Esophagus muscularis mucosa (tissue), 4 donors: ENCODE data around the gene PRND. TPM values are rescaled to one million over a fixed set of nuclear protein-coding genes. Genes with fewer than 3 reads are reported as not detected.

Experiments
- DNase-seq: peaks from one replicate; pipeline ENCODE4 v3.0.0-alpha.2; 2017; ENCODE audit errors: extremely low spot score
- H3K27ac ChIP-seq, 4 donors: fragments of 200-600 bp; sonication (generic); replicated peaks in 1 of 4; 1 replicate in 3 of 4; 2 replicates in 1 of 4; pipeline ENCODE4 v1.5.1; 2016 to 2019; ENCODE audit warnings: mild to moderate bottlenecking in 1 of 4
- H3K27me3 ChIP-seq, 4 donors: fragments of 200-600 bp; sonication (generic); one replicate each; pipeline versions ENCODE4 v1.5.1 to v1.6.0; 2016 to 2019
- H3K36me3 ChIP-seq, 4 donors: fragments of 200-600 bp; sonication (generic); one replicate each; pipeline ENCODE4 v1.5.1; 2016 to 2019
- H3K4me1 ChIP-seq, 4 donors: fragments of 200-600 bp; sonication (generic); one replicate each; pipeline ENCODE4 v1.5.1; 2016 to 2019
- H3K4me3 ChIP-seq, 4 donors: fragments of 200-600 bp; sonication (generic); 1 replicate in 2 of 4; 2 replicates in 2 of 4; pipeline ENCODE4 v1.5.1; 2016 to 2019; ENCODE audit warnings: mild to moderate bottlenecking in 4 of 4, moderate library complexity in 1 of 4
- H3K9me3 ChIP-seq, 4 donors: fragments of 200-600 bp; sonication (generic); 1 replicate in 3 of 4; 2 replicates in 1 of 4; pipeline ENCODE4 v1.5.1; 2016 to 2019
- EP300 ChIP-seq: sonication (generic); formaldehyde crosslinking; IDR thresholded peaks from one replicate; pipeline ENCODE4 v1.6.1; 2017; ENCODE audit warnings: antibody characterized with exemption
- POLR2A ChIP-seq: fragments of 450-650 bp; IDR thresholded peaks from one replicate; pipeline ENCODE4 v1.6.1; 2017; ENCODE audit warnings: antibody characterized with exemption, moderate library complexity, mild to moderate bottlenecking, low read depth
- POLR2AphosphoS5 ChIP-seq, 2 donors: sonication (generic); formaldehyde crosslinking; IDR thresholded peaks; one replicate each; pipeline ENCODE4 v1.6.1; 2017; ENCODE audit warnings: antibody characterized with exemption in 2 of 2
- WGBS: methylation state at CpG from one replicate; pipeline ENCODE4 v1.1.5; 2018; 5-methylcytosine and 5-hydroxymethylcytosine counted together
- intact Hi-C: fragments of 100-400 bp; cut with DNase I; formaldehyde crosslinking; loops from one replicate; pipeline ENCODE4 v1.15.1; 2023
- total RNA-seq, 4 donors: library from RNA; depleted of rRNA; stranded (reverse); fragments of >200 nt; gene quantifications; one replicate each; pipeline versions ENCODE4 v1.1.0 to v1.2.1, GENCODE V29; 2016
- TF ChIP-seq, protein P1 (sequence below), 3 experiments: fragments of 200-600 bp in 2 of 3; fragments of 450-650 bp in 1 of 3; sonication (generic) in 2 of 3; IDR thresholded peaks; one replicate each; pipeline ENCODE4 v1.5.1; 2017 to 2019; ENCODE audit warnings: antibody characterized with exemption in 3 of 3, mild to moderate bottlenecking in 2 of 3, moderate library complexity in 1 of 3

The PRND gene
- total RNA-seq, 4 donors from 2014 or later, result not detected

DNA sequence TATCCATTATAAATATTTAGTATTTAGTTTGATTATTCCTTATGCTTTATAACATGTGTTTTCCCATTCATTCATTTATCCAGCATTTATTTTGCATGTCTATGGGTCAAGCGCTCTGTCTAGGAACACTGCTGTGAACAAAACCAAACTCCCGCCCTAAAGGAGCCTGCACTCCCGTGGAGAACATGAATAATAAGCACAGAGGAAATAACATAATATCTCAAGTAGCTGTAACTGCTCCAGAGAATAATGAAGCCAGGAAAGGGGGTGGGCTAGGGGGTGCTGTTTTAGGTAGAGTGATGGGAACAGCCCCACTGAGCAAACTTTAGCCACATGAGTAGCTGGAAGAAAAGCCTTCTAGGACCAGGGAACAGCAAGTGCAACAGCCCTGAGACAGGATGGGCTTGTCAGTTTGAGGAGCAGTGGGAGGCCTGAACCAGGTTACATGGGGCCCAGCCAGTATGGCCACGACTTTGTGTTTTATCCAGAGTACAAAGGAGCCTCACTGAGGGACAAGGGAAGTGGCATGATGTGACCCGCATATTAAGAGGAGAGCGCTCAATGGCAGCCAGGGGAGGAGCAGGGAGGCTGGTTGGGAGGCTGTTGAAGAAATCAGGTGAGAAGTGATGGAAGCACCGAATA, 24.4 kb upstream of the PRND start:
- H3K4me1 ChIP-seq, result peaks cover 0 to 10% (median 6%) of the 10 kb centered on the region in 4 donors
- H3K4me3 ChIP-seq, result no peak overlapping the region
- intact Hi-C loops, result no loop called here
- no peaks in the 10 kb centered on the region for H3K9me3 ChIP-seq
- WGBS, result 83% methylated on average over 7 of the region's 7 CpGs
- no peak for DNase-seq
- TF ChIP-seq POLR2AphosphoS5 (IDR thresholded peaks at IDR 0.05), result no peak
- no peak for TF ChIP-seq POLR2A
- TF ChIP-seq EP300, result no peak
- TF ChIP-seq, protein P1, sequence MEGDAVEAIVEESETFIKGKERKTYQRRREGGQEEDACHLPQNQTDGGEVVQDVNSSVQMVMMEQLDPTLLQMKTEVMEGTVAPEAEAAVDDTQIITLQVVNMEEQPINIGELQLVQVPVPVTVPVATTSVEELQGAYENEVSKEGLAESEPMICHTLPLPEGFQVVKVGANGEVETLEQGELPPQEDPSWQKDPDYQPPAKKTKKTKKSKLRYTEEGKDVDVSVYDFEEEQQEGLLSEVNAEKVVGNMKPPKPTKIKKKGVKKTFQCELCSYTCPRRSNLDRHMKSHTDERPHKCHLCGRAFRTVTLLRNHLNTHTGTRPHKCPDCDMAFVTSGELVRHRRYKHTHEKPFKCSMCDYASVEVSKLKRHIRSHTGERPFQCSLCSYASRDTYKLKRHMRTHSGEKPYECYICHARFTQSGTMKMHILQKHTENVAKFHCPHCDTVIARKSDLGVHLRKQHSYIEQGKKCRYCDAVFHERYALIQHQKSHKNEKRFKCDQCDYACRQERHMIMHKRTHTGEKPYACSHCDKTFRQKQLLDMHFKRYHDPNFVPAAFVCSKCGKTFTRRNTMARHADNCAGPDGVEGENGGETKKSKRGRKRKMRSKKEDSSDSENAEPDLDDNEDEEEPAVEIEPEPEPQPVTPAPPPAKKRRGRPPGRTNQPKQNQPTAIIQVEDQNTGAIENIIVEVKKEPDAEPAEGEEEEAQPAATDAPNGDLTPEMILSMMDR (IDR thresholded peaks at IDR 0.05), result no peak
- peaks cover 14 to 30% (median 22%) of the 10 kb centered on the region in 4 donors for H3K36me3 ChIP-seq
- no peak overlapping the region for H3K27ac ChIP-seq
- H3K27me3 ChIP-seq, result no peaks in the 10 kb centered on the region

DNA sequence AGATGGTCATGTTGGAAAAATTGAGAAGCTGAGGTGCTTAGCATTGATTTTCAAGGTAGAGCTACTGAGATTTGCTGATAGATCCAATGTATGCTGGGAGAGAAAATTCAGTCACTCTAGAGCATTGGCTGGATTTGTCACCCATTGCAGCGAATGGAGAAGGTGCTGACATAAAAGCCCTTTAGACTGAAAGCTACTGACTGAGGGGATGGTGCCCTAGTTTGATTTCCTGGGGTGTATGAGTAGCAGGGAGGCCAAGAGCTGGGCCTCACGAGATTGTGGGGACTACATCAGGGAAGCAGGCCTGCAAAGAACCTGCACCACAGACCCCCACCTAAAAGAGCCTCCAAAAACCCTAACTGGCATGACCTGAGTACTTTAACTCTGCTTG, 23.9 kb upstream of the PRND start:
- TF ChIP-seq, protein P1 (IDR thresholded peaks at IDR 0.05), result no peak
- TF ChIP-seq POLR2A (no peak), POLR2AphosphoS5 (IDR thresholded peaks at IDR 0.05) (no peak), EP300 (no peak)
- WGBS, result 78% methylated on average over 2 of the region's 2 CpGs
- H3K9me3 ChIP-seq, result no peaks in the 10 kb centered on the region
- H3K27me3 ChIP-seq, result no peaks in the 10 kb centered on the region
- intact Hi-C loops, result no loop called here
- no peak overlapping the region for H3K27ac ChIP-seq
- no peak for DNase-seq
- peaks cover 0 to 10% (median 6%) of the 10 kb centered on the region in 4 donors for H3K4me1 ChIP-seq
- H3K4me3 ChIP-seq, result no peak overlapping the region
- H3K36me3 ChIP-seq, result peaks cover 14 to 30% (median 22%) of the 10 kb centered on the region in 4 donors

DNA sequence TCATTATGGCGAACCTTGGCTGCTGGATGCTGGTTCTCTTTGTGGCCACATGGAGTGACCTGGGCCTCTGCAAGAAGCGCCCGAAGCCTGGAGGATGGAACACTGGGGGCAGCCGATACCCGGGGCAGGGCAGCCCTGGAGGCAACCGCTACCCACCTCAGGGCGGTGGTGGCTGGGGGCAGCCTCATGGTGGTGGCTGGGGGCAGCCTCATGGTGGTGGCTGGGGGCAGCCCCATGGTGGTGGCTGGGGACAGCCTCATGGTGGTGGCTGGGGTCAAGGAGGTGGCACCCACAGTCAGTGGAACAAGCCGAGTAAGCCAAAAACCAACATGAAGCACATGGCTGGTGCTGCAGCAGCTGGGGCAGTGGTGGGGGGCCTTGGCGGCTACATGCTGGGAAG, 22.5 kb upstream of the PRND start:
- no peak overlapping the region for H3K27ac ChIP-seq
- TF ChIP-seq, protein P1 (IDR thresholded peaks at IDR 0.05), result no peak
- no peak for TF ChIP-seq EP300
- TF ChIP-seq POLR2A, result no peak
- TF ChIP-seq POLR2AphosphoS5 (IDR thresholded peaks at IDR 0.05), result no peak
- no peak for DNase-seq
- no peak overlapping the region for H3K4me3 ChIP-seq
- H3K9me3 ChIP-seq, result no peaks in the 10 kb centered on the region
- peaks cover 14 to 30% (median 22%) of the 10 kb centered on the region in 4 donors for H3K36me3 ChIP-seq
- intact Hi-C loops, result no loop called here
- H3K27me3 ChIP-seq, result no peaks in the 10 kb centered on the region
- H3K4me1 ChIP-seq, result peaks cover 9 to 17% (median 13%) of the 10 kb centered on the region in 4 donors
- WGBS, result 93% methylated on average over 6 of the region's 9 CpGs

DNA sequence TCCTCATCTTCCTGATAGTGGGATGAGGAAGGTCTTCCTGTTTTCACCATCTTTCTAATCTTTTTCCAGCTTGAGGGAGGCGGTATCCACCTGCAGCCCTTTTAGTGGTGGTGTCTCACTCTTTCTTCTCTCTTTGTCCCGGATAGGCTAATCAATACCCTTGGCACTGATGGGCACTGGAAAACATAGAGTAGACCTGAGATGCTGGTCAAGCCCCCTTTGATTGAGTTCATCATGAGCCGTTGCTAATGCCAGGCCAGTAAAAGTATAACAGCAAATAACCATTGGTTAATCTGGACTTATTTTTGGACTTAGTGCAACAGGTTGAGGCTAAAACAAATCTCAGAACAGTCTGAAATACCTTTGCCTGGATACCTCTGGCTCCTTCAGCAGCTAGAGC, 21.8 kb upstream of the PRND start:
- Histone ChIP-seq H3K9me3 (no peaks in the 10 kb centered on the region), H3K4me1 (peaks cover 11 to 18% (median 14%) of the 10 kb centered on the region in 4 donors), H3K27ac (no peak overlapping the region), H3K4me3 (no peak overlapping the region), H3K36me3 (peaks cover 14 to 30% (median 22%) of the 10 kb centered on the region in 4 donors), H3K27me3 (no peaks in the 10 kb centered on the region)
- TF ChIP-seq EP300, result no peak
- no peak for TF ChIP-seq POLR2A
- no peak for TF ChIP-seq POLR2AphosphoS5 (IDR thresholded peaks at IDR 0.05)
- TF ChIP-seq, protein P1 (IDR thresholded peaks at IDR 0.05), result no peak
- intact Hi-C loops, result no loop called here
- WGBS, result 100% methylated on average over 3 of the region's 3 CpGs
- DNase-seq, result no peak
